SHP77 (cell line): ENCODE measurements around the gene CATSPERE.
"Not testable (repeated sequence)": the region's sequence is repeated elsewhere in the genome, so short reads cannot be mapped to it uniquely, and the experiment has no call there.

ENCODE experiments used
- DNase-seq, 2 experiments: peaks; one replicate each; lab custom pipeline; 2025; lab: John Stamatoyannopoulos, UW

The CATSPERE gene

DNA sequence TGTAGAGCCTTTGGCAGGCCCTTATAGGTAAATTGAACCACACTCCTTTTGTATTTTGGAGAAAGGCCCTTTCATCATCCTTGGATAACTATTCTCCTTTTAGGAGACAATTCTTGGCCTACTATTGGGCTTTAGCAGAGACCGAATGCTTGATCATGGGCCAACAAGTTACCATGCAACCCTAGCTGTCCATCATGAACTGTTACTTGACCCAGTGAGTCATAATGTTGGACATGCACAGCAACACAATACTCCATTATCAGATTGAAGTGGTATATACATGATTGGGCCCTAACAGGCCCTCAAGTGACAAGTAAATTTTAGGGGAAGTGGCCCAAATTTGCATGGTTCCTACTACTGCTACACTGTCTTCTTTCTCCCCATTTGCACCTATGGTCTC, 84.4 kb downstream of the CATSPERE start:
- DNase-seq = no peak

GRCh38 chr1:244548558-244549115, 87.6 kb downstream of the CATSPERE start:
- no peak for DNase-seq

GRCh38 chr1:244552336-244552735, 91.3 kb downstream of the CATSPERE start:
- no peak for DNase-seq

DNA sequence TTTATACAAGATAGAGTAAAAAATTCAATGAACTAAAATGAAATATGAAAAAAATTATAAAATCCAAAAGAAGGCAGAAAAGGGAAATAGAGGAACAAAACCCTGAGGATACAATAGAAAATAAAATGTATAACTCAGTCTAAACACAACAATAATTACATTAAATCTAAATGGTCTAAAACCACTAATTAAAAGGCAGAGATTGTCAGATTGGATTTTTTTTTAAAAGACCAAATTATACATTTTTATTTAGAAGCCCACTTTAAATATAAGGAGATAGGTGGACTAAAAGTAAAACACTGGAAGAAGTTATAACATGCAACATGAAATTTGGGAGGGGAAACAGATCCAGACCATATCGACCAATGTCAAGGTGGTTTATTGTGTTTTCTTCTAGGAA, 95.2 kb downstream of the CATSPERE start:
- DNase-seq = no peak

GRCh38 chr1:244557565-244557964, 96.5 kb downstream of the CATSPERE start:
- no peak for DNase-seq

GRCh38 chr1:244559561-244559960, 98.5 kb downstream of the CATSPERE start:
- no peak for DNase-seq

- DNase-seq = not testable (repeated sequence)
Measured at GRCh38 chr1:244562877-244563276, 101.8 kb downstream of the CATSPERE start.

DNA sequence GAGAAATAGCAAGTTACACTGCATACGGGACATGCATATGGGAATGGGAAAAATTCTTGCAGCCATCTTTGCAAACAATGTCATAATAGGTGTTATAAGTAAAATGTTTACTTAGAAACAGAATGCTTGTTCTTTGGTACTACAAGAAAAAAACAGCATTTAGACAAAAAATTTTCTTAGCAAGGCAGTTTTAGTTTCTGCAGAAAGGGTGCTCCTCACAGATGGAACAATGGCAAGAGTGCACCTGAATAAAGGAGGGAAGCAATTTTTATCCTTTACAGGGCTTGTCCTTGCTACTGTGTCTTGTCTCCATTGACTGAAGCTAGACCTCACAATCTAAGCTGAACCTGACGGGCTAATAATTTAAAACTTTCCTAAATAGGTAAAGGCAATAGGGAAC, 112.7 kb downstream of the CATSPERE start:
- no peak for DNase-seq

- DNase-seq = no peak
Measured at GRCh38 chr1:244576259-244576892, 115.3 kb downstream of the CATSPERE start.

DNA sequence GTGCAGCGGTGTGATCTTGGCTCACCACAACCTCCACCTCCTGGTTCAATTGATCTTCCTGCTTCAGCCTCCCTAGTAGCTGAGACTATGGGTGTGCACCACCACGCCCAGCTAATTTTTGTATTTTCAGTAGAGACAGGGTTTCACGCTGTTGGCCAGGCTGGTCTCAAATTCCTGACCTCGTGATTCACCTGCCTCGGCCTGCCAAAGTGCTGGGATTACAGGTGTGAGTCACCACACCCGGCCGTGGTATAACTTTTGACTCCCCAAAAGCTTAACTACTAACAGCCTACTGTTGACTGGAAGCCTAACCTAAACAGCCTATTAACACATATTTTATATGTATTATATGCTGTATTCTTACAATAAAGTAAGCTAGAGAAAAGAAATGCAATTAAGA, 117.1 kb downstream of the CATSPERE start:
- DNase-seq = not testable (repeated sequence)

DNA sequence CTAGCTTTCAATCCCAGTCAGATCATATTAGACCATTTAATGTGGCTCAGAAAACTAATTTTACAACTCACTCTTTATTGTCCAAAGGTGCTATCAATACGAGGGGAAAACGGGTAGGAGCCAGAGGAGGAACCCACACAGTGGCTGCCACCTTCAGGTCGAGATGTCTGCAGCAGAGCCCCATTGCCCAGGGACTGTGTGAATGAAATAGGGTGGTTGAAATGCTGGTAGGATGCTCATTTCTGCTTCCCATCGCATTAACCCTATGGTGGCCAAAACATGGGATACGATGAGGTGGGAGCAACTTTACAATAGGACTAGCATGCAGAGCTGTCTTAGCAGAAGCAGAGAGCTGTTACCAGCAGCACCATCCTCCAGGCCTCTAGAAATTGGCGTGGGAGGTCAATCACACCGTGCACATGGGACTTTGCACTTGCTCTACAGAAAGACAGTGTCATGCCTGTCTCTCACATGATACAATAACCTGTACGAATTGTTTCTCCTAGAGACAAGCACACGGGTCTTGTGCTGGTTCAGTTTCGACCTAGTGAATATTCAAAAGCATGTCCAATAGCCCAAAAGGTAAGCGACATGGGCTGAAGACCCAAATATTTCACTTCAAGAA, 122.4 kb downstream of the CATSPERE start:
- no peak for DNase-seq

- DNase-seq = no peak
Measured at GRCh38 chr1:244585867-244586266, 124.8 kb downstream of the CATSPERE start.

DNA sequence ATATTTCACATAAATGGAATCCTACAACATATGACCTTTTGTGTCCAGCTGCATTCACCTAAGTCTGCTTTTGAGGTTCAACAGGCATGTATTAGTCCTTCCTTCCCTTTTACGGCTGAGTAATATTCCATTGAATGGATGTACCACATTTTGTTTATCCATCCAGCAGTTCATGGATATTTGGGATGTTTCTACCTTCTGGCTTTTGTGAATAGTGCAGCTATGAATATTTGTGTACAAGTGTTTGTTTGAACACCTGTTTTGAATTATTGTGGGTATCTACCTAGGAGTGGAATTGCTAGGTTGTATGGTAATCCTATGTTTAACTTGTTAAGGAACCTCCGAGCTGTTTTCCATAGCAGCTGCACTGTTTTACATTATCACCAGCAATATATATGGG, 129.6 kb downstream of the CATSPERE start:
- DNase-seq = no peak

DNA sequence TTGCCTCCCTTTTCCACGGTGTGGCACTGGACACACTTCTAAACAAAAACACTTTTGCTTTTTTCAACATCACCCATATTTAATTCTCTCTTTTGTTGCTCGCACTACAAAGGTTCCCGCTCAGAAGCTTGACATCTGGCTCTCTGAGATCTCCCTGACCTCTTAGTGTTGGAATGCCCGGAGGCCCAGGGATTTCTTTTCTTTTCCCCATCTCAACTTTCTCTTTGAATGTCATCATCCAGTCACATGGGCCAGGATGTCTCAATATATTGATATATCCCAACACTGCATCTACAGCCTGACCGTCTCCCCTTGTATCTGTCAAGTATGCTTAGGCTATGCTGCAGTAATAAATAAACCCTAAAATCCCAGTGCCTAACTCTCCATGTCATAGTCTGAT, 137.5 kb downstream of the CATSPERE start:
- no peak for DNase-seq

DNA sequence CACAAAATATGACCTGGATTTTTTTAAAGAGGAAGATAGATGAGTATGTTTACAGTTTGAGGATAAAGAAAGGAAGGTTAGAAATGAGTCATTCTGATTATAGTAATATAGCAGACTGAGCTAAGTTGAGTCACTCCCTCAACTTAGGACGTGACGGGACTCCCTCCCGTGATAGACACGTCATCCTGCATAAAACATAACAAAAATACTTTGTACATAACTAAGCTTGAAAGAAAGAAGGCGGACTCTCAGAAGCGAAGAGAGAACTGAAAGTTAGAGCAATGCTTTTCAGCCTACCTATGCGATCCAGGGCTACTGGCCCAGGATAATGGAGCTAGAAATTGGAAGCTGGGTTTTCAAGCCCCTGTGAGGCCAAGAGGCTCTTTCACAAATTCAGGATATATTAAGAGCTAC, 138.9 kb downstream of the CATSPERE start:
- no peak for DNase-seq

DNA sequence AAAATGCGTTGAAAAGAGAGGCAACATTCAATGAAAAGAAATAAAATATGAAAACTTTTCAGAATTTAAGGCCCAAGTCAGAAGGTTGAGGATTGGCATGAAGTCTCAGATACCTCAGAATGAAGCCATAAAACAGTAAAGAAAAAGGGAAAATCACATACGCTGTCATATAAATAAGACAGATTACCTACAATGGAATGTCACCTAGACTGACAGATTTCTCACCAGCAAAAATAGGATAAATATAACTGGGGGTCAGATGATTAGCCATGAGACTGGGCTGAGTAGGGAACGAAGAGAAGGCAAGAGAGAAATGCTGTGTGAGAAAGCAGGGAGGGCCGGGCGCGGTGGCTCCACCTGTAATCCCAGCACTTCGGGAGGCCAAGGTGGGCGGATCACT, 140.3 kb downstream of the CATSPERE start:
- no peak for DNase-seq

DNA sequence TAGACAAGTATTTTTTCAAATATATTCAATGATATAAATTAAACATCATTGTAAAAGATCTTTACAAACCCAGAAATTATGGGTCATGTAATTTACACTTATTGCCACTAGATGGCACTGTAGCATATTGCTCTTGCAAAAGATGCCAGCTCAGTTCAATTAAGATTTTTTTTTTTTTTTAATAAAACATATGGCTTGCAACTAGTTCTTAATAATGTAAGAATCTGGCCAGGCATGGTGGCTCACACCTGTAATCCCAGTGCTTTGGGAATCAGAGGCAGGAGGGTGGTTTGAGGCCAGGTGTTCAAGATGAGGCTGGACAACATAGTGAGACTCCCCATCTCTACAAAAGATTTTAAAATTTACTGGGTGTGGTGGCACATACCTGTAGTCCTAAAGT, 142.4 kb downstream of the CATSPERE start:
- no peak for DNase-seq

- no peak for DNase-seq
Measured at GRCh38 chr1:244605835-244606370, 144.8 kb downstream of the CATSPERE start.

DNA sequence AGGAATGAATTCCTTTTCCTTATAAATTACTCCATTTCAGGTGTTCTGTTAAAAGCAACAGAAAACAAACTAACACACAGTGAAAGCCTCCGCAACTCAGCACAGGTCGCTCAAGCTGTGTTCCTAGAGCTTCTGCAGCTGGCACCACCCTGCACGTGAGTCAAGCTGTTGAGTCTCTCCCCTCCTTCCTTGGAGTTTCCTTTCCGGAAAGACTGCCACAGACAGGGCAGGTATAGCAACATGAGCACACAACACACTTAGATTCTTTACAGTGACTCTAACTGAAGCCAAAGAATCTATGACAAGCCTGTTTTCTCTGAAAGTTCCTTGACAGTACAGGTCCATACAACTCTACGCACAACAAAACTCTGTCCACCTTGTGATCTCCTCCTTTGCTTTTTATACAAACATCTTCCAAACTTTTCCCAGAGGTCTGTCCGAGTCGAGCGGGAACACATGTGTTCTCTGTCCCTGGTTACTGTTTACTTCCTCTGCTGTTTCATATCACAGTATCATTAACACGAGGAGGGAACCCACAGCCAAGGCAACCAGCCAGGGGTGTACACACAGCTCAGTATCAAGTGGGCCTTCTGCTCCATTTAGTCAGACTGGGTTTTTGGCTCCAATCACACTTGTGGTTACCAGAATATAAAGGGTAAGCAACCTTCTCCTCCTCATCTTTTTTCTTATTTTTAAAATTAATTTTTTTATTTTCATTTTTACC, 153.2 kb downstream of the CATSPERE start:
- DNase-seq = no peak

DNA sequence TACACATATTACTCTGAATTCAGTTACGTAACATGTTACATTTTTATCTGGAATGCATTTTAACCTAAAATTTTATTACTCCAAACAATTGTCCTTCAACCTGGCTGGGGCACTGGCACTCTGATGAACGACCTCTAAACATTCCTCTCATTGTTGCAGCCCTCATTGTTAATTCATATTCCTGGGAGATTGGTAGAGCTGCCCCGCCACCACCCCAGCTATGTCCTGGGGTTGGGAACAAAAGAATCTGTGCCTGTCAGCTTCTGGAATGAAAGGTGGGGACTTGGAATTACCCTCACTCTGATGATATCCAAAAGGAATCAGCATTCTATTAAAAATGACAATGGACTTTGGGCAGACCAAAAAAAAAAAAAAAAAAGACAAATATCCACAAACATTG, 153.8 kb downstream of the CATSPERE start:
- DNase-seq = no peak

GRCh38 chr1:244615301-244615700, 154.2 kb downstream of the CATSPERE start:
- DNase-seq = no peak

DNA sequence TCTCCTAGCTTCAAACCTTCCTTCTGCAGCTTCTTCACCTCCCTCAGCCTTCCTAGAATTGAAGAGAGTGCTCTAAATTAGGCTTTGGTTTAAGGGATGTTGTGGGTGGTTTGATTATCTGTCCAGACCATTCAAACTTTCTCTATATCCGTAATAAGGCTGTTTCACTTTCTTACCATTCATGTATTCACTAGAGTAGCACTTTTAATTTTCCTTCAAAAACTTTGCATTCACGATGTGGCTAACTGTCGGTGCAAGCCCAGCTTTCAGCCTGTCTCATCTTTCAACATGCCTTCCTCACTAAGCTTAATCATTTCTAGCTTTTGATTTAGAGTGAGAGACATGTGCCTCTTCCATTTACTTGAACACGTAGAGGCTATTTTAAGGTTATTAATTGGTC, 165.6 kb downstream of the CATSPERE start:
- no peak for DNase-seq

DNA sequence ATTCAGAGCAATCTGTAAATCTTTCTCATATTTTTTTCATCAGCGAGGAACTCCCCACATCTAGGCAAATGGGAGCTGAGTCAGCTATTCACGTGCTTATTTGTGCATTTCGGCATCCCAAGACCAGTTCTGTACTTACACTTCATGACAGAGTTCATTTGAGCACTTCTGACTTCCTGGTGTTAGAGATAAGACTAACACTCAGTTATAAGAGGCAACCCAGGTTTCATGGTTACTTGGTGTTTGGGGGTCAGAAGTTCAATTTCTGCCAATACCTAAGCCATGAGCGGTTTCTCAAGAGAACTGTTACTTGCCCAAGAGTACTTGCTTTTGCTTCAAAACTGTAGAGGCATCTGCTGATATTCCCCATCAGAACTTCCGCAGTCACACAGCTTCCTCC, 167.7 kb downstream of the CATSPERE start:
- DNase-seq = no peak
